ENCODE measurements around the gene PRODH2.
A peak's percentile ranks its signal among the peaks of the same experiment; 100 is the strongest.
"Not testable (repeated sequence)": the region's sequence is repeated elsewhere in the genome, so short reads cannot be mapped to it uniquely, and the experiment has no call there.

The PRODH2 gene

DNA sequence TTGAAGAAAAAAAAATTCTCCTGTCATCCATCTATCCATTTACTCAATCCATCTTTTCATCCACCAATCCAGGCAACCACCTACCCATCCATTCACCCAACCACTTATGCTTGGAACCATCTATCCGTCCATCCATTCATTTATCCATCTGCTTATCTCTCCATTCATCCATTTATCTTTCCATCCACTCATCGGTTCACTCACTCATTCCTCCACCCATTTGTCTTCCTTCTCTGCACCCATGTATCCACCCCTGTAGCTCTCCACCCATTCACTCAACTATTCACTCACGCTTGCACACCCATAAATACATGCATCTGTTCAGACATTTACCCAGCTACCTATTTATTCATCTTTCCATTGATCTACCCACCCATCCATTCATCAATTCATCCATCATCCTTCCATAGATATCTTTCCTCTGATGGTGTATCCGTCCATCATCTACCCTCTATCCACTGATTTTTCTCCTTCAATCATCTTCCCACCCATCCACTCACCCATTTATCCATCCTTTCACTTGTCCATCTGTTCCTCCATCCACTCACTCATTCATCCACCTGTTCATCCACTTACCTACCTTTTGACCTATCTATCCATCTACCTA, 30.1 kb upstream of the PRODH2 start:
- no peak for DNase-seq (ENCODE audit: low read depth)

DNA sequence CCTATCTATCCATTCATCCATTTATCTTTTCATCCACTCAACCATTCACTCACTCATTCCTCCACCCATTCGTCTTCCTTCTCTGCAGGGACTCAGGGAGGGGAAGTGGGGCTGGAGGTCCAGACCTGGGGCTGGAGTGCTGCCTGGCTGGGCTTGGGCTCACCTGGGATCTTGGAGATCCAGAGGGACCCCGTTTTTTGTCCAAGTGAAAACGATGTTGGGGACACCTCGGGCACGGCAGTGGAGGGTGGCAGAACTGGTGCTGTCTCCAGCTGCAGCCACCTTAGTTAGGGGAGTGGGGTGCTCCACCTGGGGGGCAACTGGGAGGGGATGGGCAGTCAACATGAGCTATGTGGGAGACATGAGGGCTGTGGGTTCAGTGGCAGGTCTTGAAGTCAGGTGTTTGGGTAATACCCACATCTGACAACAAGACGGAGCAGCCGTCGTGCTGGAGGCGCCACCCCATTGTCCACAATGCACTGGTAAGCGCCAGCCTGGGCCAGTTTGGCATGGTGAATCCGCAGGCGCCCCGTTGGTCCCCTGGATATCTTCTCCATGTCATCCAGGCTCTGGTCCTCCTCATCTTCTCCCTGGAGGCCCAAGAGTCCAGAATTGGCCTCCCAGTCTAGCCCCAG, 29.4 kb upstream of the PRODH2 start:
- DNase-seq (ENCODE audit: low read depth) = no peak

DNA sequence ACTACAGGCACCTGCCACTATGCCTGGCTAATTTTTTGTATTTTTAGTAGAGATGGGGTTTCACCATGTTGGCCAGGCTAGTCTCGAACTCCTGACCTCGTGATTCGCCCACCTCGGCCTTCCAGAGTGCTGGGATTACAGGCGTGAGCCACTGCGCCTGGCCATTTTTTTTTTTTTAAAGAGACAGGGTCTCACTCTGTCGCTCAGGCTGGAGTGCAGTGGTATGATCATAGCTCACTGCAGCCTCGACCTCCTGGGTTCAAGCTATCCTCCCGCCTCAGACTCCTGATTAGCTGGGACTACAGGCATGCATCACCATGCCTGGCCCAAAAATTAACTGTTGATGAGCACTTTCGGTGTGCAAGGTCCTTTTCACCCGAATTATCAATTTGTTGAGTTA, 23.5 kb upstream of the PRODH2 start:
- not testable (repeated sequence) for DNase-seq (ENCODE audit: low read depth)

DNA sequence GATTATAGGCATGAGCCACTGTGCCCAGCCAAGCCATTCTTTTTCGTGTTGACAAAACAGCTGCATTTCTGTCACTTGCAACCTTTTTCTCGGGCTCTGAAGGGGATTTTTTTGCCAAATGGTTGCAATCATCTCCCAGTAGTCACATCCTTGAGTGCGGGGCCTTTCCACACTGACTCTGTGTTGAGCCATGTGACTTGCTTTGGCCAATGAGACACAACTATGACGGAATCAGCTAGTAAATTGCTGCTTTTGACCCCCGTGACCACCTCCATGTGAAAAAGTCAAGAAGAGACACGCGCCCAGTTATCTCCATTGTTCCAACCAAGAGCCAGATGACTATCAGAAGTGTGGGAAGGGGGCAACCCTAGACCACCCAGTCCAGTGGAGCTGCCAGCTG, 21.3 kb upstream of the PRODH2 start:
- no peak for DNase-seq (ENCODE audit: low read depth)

DNA sequence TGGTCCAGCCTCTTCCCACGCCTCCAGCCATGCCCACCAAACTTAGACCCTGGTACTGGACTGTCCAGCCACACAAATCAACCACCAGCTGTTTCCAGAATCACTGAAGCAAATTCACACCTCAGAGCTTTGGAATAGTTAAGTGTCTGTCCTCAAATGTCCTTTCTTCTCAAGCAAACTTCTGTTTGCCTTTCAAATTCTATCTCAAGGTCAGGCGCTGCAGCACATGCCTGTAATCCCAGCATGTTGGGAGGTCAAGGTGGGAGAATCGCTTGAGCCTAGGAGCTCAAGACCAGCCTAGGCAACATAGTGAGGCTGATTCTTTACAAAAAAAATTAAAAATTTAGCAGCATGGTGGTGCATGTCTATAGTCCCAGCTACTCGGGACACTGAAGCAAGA, 19.4 kb upstream of the PRODH2 start:
- DNase-seq (ENCODE audit: low read depth) = no peak

DNA sequence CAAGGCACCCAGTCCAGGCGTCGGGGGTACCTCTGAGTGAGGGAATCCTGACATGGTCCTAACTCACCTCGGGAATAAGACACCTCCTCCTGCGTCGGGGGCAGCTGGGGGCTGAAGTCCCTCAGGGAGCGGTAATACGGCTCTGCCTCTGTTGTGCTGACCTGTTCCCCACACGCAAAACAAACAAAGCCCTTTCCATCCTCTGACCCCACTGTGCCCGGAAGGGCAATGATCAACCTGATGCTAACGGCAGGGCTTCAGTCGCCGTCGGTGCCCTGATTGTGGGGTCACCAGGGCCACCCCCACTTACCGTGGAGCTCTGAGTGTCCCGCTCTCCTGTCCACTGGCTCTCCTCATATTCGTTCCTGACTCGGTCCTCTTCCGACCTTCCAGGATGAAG, 18.3 kb upstream of the PRODH2 start:
- DNase-seq (ENCODE audit: low read depth) = no peak

DNA sequence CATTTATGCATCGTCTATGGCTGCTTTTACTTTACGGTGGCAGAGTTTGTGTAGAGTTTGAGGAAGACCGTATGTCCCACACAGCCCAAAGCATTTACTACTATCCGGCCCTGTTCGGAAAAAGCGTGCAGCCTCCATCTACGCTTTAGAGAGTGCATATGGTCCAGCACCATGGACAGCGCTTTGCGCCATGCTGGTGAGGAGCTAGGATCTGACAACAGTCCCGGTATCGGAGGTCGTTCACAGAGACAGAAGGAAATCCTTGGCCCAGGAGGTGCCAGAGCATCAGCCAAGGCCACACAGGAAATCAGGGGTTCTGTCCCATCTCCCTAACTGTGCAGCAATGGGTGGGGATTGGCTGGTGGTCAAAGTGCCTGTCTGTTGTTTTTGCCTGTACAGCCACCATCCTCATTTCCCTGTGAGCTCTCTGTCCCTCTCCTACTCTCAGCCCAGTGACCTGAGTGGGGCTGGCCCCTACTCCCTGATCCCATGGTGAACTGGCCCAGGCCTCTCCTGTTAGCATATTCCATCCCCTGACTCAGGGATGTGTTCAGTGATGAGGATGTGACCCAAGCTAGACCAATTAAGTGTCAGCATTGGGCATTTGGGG, 16.2 kb upstream of the PRODH2 start:
- DNase-seq (ENCODE audit: low read depth) = peak; percentile 42

DNA sequence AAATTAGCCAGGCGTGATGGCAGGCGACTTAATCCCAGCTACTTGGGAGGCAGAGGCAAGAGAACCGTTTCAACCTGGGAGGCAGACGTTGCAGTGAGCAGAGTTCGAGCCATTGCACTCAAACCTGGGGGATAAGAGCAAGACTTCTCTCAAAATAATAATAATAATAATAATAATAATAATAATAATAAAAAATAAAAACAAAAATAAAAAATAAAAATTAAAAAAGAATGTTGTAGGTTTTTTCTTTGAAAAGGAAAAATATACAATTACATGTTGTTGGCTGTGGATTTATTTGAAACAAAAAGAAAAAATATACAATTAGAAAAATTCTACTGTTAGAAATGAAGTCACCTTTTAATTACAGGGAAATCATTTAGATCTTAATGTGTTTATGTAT, 11.5 kb upstream of the PRODH2 start:
- no peak for DNase-seq (ENCODE audit: low read depth)

DNA sequence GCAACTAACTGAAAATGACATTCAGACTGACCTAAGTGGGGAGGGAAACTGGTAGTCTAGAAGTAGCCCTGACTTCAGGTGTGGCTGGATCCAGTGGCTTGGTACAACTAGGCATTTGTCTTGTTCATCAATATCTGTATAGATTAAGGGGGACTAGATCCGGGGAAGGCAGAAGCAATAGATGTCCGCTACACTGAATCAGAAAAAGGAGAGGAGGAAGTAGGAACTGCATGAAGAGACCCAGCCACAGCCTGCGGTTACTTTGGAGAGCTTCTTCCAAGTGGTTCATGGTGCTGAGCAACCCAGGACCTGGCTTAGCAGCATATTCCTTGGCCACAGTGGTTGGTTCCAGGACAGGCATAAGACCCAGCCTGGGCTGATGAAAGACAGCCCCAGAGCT, 9.9 kb upstream of the PRODH2 start:
- DNase-seq (ENCODE audit: low read depth) = no peak

DNA sequence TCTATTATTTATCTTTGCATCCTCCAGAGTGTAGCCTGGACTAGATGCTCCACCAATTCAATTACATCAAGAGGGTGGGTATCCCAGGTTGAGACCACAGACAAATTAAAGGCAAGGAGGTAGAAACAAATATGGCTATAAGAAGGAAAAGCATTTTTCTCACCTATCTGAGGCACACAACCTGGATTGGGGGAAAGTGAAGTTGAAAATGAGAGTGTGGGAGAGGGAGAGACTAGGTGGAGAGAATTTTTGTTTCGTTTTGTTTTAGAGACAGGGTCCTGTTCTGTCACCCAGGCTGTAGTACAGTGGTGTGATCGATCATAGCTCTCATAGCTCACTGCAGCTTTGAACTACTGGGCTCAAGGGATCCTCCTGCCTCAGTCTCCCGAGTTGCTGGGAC, 5.8 kb upstream of the PRODH2 start:
- DNase-seq (ENCODE audit: low read depth) = no peak

DNA sequence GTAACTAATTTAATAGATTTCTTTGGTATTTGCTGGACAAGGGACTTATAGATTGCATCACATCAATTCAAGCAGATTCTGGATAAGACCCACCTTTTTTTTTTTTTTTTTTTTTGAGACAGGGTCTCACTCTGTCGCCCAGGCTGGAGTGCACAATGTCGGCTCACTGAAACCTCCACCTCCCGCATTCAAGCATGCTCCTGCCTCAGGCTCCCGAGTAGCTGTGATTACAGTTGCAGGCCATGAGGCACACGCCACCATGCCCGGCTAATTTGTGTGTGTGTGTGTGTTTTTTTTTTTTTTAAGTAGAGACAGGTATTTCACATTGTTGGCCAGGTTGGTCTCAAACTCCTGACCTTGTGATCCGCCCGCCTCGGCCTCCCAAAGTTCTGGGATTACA, 4.2 kb upstream of the PRODH2 start:
- DNase-seq (ENCODE audit: low read depth) = no peak

DNA sequence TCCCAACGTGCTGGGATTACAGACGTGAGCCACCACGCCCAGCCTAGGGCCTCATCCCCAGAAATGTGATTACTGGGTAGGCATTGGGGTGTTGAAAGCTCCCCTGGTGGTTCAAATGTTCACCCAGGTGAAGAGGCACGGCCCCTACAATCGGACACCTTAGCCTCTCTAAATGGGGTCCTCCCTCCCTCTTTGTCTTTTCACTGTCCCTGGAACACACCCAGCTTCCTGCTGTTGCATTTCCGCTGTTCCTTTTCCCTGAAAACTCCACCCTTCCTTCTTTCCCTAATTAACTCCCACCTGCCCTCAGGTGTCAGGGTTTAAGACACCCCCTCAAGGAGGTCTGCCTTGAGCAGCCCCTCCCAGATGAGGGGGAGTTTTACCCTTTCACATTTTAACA, 3.6 kb upstream of the PRODH2 start:
- DNase-seq (ENCODE audit: low read depth) = no peak

DNA sequence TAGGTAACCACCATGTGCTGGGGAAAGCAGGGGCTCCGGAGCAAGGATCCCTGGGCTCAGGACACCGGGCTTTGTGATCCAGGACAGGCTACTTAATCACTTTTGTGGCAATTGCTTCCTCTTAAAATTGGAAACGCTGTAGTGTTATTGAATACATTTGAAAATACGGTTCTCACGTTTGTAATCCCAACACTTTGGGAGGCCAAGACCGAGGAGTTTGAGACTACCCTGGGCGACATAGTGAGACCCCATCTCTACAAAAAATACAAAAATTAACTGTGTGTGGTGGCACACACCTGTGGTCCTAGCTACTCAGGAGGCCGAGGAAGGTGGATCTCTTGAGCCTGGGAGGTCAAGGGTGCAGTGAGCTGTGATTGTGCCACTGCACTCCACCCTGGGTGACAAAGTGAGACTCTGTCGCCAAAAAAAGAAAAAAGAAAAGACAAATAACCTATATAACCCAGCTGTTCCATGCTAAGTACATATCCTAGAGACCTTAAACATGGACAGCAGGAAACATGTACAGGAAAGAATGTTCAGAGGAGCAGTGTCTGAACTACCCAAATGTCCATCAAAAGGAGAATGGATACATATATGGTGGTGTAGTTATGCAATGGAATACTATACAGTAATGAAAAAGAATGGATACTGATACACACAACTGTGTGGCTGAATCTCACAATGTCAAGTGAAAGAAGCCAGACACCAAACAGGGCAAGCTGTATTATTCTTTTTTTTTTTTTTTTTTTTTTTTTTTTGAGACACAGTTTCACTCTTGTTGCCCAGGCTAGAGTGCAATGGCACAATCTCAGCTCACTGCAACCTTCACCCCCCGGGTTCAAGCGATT, 622 bp upstream of the PRODH2 start:
- DNase-seq (ENCODE audit: low read depth) = no peak

DNA sequence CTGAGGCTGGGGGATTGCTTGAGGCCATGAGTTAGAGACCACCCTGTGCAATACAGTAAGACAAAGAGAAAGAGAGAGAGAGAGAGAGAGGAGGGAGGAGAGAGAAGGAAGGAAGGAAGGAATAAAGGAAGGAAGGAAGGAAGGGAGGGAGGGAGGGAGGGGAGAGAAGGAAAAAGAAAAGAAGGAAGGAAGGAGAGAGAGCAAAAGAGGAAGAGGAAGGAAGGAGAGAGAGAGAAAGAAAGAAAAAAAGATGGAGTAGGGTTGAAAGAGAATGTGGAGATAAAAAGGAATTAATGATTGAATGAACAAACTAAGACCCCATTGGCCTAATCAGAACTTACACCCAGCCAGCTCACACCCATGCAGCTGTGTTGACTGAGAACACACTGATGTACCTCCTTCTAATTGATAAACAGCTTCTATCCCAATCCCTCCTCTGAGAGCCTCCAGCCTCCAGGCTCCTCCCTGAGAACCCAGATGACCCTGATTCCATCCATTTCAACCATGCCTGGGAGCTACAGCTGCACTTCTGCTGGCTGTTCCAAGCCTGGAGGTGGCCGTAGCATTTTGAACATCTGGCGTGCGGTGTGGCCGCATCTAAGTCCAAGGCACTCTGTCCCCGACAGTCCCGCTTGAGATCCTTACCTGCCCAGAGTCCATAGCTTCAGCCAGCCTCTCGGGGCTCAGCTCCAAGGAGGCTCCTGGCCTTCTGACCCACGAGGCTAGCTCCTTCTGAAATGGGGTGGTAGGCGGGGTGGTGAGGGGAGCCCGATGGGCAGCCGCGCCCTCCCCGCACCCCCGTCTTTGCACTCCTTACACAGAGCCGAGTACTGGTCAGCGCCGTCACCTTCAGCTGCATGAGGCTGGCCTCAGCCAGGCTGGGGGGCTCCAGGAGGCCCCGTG, 1.1 kb downstream of the PRODH2 start:
- no peak for DNase-seq (ENCODE audit: low read depth)

DNA sequence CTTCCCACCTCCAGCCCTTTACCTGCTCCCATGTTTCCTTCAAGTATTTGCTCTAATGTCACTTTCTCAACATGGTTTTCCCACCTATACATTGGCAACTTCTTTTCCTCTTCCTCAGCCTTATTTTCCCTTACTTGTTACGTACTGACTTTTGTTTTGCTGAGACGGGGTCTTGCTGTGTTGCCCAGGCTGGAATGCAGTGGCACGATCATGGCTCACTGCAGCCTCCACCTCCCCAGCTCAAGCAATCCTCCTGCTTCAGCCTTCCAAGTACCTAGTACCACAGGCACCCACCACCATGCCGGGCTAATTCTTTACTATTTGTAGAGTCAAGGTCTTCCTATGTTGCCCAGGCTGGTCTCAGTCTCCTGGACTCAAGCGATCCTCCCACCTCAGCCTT, 5.0 kb downstream of the PRODH2 start:
- DNase-seq (ENCODE audit: low read depth) = no peak

DNA sequence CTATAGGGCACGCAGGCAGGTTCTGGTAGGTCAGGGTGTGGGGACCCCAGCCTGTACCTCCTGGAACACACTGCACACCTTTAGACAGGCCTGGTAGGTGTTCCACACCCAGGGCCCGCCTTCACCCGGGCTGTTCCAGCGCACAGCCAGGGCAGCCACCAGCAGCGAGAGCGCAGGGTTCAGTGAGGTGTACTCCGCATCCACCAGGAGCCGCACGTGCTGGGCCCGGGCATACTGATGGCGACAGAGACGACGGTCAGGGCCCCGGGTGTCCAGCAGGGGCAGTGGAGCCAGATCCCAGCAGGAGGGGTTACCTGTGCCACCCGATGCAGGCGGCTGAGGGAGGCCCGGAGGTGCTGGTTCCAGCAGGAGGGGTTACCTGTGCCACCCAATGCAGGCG, 6.0 kb downstream of the PRODH2 start:
- DNase-seq (ENCODE audit: low read depth) = no peak

DNA sequence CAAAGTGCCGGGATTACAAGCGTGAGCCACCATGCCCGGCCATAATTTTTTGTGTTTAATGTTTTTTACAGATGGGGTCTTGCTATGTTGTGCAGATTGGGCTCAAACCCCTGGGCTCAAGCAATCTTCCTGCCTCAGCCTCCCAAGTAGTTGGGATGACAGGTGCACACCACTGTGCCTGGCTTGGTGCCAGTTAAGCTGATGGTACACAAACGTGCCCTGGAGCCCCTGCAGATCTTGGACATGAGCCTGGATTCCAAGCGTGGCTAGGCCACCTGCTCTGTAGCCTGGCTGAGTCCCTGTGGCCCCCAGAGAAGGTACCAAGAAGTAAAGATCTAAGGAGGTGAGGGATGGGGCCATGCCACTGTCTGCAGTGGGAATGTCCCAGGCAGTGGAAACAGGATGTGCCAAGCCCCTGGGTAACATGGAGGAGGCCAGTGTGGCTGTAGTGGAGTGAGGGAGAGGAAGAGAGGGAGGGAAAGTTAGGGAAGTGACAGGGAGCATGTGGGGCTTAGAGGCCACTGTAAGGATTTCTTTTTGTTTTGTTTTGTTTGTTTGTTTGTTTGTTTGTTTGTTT, 7.0 kb downstream of the PRODH2 start:
- DNase-seq (ENCODE audit: low read depth) = no peak

DNA sequence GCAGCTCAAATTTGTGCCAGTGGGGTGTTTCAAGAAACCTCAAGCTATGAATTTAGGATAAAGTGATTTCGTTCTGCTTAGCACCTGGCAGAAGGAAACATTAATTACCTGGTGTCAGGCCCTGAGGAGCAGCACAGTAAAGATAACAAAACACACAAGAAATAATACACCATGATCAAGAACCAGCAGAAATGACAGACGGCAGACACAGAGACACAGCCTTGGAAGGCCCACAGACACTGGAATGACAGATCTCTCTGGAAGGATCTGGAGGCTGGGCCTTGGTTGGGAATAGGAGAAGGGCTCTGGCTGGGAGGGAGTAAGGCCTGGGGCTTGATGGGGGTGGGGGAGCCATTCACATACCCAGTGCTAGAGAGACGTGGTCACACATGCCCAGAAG, 10.8 kb downstream of the PRODH2 start:
- DNase-seq (ENCODE audit: low read depth) = no peak

DNA sequence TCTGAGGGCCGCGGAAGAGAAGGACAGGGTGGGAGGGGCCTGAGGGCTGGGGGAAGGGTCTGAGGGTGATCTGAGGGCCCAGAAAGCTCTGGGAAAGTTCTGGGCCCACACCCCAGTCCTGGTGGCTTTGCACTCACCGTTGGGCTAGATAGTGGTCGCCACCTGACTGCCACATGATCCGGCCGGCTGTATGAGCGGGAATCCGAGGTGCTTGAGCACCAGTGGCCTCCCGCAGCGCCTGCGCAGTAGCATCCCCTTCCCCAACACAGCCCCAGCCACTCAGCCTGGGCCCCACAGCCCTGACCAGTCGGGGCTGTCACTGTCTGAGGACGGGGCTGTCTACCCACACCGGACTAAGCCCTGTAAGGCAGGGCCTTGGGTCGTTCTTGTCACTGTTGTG, 15.0 kb downstream of the PRODH2 start:
- DNase-seq (ENCODE audit: low read depth) = no peak

DNA sequence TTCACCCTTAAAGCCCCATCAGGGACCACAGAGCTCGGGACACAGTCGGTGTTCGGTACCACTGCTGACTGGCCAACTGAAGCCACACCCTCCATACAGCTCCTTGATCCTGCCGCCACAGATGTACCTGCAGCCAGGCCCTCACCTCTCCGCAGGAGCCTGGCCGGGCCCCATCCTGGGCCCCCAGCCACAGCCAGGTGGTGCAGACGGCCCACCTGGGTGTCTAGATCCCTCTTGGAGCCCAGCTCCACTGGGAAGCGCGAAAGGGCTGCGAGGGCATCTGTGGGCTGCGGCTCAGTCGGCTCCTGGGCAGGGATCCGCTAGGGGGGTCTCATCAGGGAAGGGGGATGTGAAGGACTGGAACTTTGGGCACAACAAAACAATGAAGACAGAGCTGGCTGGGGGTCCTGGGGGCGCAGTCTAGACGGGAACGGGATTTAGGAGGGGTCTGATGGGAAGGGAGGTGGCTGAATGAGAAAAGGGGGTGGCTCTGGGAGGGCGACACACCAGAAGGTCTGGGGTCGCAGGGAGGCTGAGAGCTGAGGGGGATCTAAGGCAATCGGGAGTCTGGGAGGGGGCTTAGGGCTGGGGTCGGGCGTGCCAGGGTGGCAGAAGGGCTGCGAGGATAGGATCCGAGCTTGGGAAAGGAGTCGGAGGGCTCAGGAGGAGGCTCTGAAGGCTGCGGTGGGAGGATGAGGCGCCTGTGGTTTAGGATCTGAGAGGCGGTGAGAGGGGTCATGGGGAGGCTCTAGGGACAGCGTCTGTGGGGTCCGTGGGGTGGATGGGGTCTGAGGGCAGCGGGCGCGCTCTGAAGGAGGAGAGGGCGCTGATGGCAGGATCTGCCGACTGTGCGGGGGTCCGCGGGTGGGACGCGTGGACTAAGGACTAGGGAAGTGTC, 15.8 kb downstream of the PRODH2 start:
- no peak for DNase-seq (ENCODE audit: low read depth)

DNA sequence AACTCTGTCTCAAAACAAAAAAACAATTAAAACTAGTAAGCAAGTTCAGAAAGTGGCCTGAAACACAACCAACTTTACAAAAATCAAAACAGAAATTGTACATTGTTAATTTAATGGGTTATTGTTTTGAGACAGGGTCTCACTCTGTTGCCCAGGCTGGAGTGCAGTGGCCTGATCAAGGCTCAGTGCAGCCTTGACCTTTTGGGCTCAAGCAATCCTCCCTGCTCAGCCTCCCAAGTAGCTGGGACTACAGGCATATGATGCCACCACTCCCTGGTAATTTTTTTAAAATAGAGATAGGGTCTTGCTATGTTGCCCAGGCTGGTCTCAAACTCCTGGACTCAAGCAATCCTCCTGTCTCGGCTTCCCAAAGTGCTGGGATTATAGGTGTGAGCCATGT, 17.1 kb downstream of the PRODH2 start:
- DNase-seq (ENCODE audit: low read depth) = not testable (repeated sequence)

Data from stromal cell of bone marrow (primary cell).